HCT116 (cell line): ENCODE measurements around the gene OR10G7. TPM values are rescaled to one million over a fixed set of nuclear protein-coding genes. Genes with fewer than 3 reads are reported as not detected.

Experiments
- ATAC-seq: fragments of 200-7000 bp; cut with Tn5 transposase; 2 replicates; pipeline ENCODE4 v1.9.1; 2020; ENCODE audit warnings: mild to moderate bottlenecking, moderate library complexity
- BruUV-seq: library from RNA; stranded (reverse); fragments of 400-500 nt; replicated peaks from 2 replicates; lab custom pipeline; 2021; lab: Mats Ljungman, UMichigan
- CTCF ChIA-PET: fragments of 300-600 bp; sonication (Branson Sonifier 250); formaldehyde crosslinking; loops from one replicate; lab custom pipeline; 2021; ENCODE audit warnings: antibody characterized with exemption; lab: Charles Lee
- POLR2A ChIA-PET: fragments of 300-600, 350-600 bp; sonication (Branson Sonifier 250); formaldehyde crosslinking; loops from one replicate; lab custom pipeline; 2021; ENCODE audit warnings: antibody characterized with exemption; lab: Charles Lee
- RAD21 ChIA-PET, 2 experiments: fragments of 300-600 bp; sonication (Branson Sonifier 250); formaldehyde crosslinking; loops; one replicate each; lab custom pipeline; 2023; ENCODE audit warnings: low total read pairs in 2 of 2; ENCODE audit not compliant: uncharacterized antibody in 2 of 2, unreplicated experiment in 2 of 2, low non-redundant PET in 1 of 2; lab: Charles Lee
- DNase-seq: peaks from one replicate; pipeline ENCODE4 v3.0.0-alpha.2; 2010; ENCODE audit warnings: low read depth, low spot score
- H2AFZ ChIP-seq: fragments of 200-600 bp; shearing (Covaris generic), sonication (generic); 2 replicates; pipeline ENCODE4 v1.6.1; 2017; ENCODE audit warnings: low read depth, mixed run types, mixed read lengths, antibody characterized with exemption, low read length; ENCODE audit not compliant: poor library complexity, severe bottlenecking
- H3K27ac ChIP-seq: 2 replicates; pipeline ENCODE4 v1.5.1; 2012; ENCODE audit warnings: low read depth, low read length
- H3K27me3 ChIP-seq: fragments of 200-600 bp; sonication (generic); 2 replicates; pipeline ENCODE4 v1.6.1; 2016; ENCODE audit warnings: mixed run types, low read length, mixed read lengths; ENCODE audit not compliant: insufficient read depth
- H3K36me3 ChIP-seq, 2 experiments: fragments of 200-500 bp in 1 of 2; fragments of 200-600 bp in 1 of 2; sonication (Bioruptor generic) in 1 of 2; sonication (generic) in 1 of 2; 2 replicates each; pipeline versions ENCODE4 v1.5.1 to v1.6.1; 2014 to 2016; ENCODE audit warnings: low read length in 2 of 2, inconsistent platforms in 1 of 2, mixed read lengths in 1 of 2, mixed run types in 1 of 2; ENCODE audit not compliant: insufficient read depth in 2 of 2, control insufficient read depth in 1 of 2
- H3K4me1 ChIP-seq, 2 experiments: fragments of 200-600 bp in 1 of 2; sonication (generic) in 1 of 2; 2 replicates each; pipeline versions ENCODE4 v1.5.1 to v1.6.1; 2012 to 2017; ENCODE audit warnings: low read length in 2 of 2, inconsistent platforms in 1 of 2, mild to moderate bottlenecking in 1 of 2, mixed read lengths in 1 of 2, mixed run types in 1 of 2, moderate library complexity in 1 of 2; ENCODE audit not compliant: insufficient read depth in 2 of 2, control insufficient read depth in 1 of 2
- H3K4me2 ChIP-seq: fragments of 200-600 bp; sonication (generic); 2 replicates; pipeline ENCODE4 v1.6.1; 2017; ENCODE audit warnings: mixed run types, low read length, mixed read lengths
- H3K4me3 ChIP-seq, 2 experiments: fragments of 200-600 bp in 1 of 2; sonication (generic) in 1 of 2; replicated peaks in 1 of 2; 2 replicates each; pipeline ENCODE4 v1.5.1; 2011 to 2016; ENCODE audit warnings: low read length in 2 of 2, control low read depth in 1 of 2, low read depth in 1 of 2, mild to moderate bottlenecking in 1 of 2, mixed read lengths in 1 of 2, mixed run types in 1 of 2
- H3K79me2 ChIP-seq: fragments of 200-600 bp; sonication (generic); 2 replicates; pipeline ENCODE4 v1.6.1; 2017; ENCODE audit warnings: mild to moderate bottlenecking, mixed run types, low read length, moderate library complexity, mixed read lengths; ENCODE audit not compliant: insufficient read depth
- H3K9ac ChIP-seq: fragments of 200-600 bp; sonication (generic); 2 replicates; pipeline ENCODE4 v1.6.1; 2016; ENCODE audit warnings: low read length, mixed read lengths
- H3K9me2 ChIP-seq: fragments of 200-600 bp; sonication (generic), shearing (Covaris generic); 2 replicates; pipeline ENCODE4 v1.6.1; 2017; ENCODE audit warnings: mixed run types, mild to moderate bottlenecking, moderate library complexity; ENCODE audit not compliant: insufficient read depth
- H3K9me3 ChIP-seq, 2 experiments: fragments of 200-500 bp in 1 of 2; fragments of 200-600 bp in 1 of 2; sonication (Bioruptor generic) in 1 of 2; sonication (generic) in 1 of 2; 2 replicates each; pipeline ENCODE4 v1.6.1; 2014 to 2017; ENCODE audit warnings: low read length in 2 of 2, mixed read lengths in 2 of 2, inconsistent platforms in 1 of 2, low read depth in 1 of 2, mild to moderate bottlenecking in 1 of 2, mixed run types in 1 of 2, moderate library complexity in 1 of 2; ENCODE audit not compliant: control insufficient read depth in 1 of 2, insufficient read depth in 1 of 2
- H4K20me1 ChIP-seq: fragments of 200-600 bp; sonication (generic), shearing (Covaris generic); 2 replicates; pipeline ENCODE4 v1.6.1; 2017; ENCODE audit warnings: mixed run types, mild to moderate bottlenecking, moderate library complexity; ENCODE audit not compliant: insufficient read depth
- EZH2 ChIP-seq: fragments of 200-600 bp; sonication (generic); IDR thresholded peaks from 2 replicates; pipeline ENCODE4 v1.6.1; 2017; ENCODE audit warnings: antibody characterized with exemption, mixed run types
- RAD21 ChIP-seq: IDR thresholded peaks from 2 replicates; pipeline ENCODE4 v1.6.1; 2012; ENCODE audit warnings: low read depth, mild to moderate bottlenecking
- SP1 ChIP-seq: IDR thresholded peaks from 2 replicates; pipeline ENCODE4 v1.6.1; 2012; ENCODE audit warnings: low read depth
- SRF ChIP-seq: IDR thresholded peaks from 2 replicates; pipeline ENCODE4 v1.6.1; 2012; ENCODE audit warnings: low read depth
- intact Hi-C: fragments of 100-400 bp; cut with micrococcal nuclease; formaldehyde crosslinking; loops from 2 replicates; pipeline ENCODE4 v1.10.0; 2022
- total RNA-seq: library from RNA; stranded (reverse); gene quantifications from one replicate; pipeline ENCODE4 v1.2.1, GENCODE V29; 2021; ENCODE audit not compliant: unreplicated experiment
- TF ChIP-seq, protein P1 (sequence below): IDR thresholded peaks from 2 replicates; pipeline ENCODE4 v1.6.1; 2011; ENCODE audit warnings: mild to moderate bottlenecking, low read length, moderate library complexity; ENCODE audit not compliant: insufficient replicate concordance; ENCODE audit errors: extremely low read depth
- TF ChIP-seq, protein P2 (sequence below): IDR thresholded peaks from 2 replicates; pipeline ENCODE4 v1.6.1; 2012; ENCODE audit warnings: low read depth
- TF ChIP-seq, protein P3 (sequence below): IDR thresholded peaks from 2 replicates; pipeline ENCODE4 v1.6.1; 2012

The OR10G7 gene
- total RNA-seq, 1 experiment from 2014 or later: not detected

DNA sequence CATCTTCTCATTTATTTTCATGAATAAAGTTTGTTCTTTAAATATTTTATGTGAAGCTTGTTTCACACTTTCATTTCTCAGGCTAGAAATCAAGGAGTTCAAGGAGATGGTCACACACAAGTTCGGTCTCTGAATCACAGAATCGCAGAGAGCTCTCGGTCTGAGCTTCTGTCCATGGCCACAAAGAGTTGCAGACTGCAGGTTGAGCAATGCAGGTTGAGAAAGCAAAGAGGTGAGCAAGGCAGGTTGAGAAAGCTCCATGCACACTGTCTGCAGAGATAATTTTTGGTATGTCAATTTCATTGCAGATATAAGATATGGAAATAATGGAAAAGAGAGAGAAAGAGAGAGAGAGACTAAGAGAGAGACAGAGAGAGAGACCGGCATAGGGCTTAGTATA, 41.2 kb upstream of the OR10G7 start:
- H3K4me3 ChIP-seq: no peak overlapping the region
- no TSS peak for BruUV-seq
- ChIA-PET CTCF (interaction anchor here (1.6 kb wide), 1 partner anchor 11 kb away, joined by 7 read pairs; no protein-coding TSS in a partner anchor), RAD21 (no interaction called here)
- DNase-seq: no peak
- H3K4me2 ChIP-seq: no peak overlapping the region
- peaks cover 66% of the 10 kb centered on the region for H3K27me3 ChIP-seq
- H3K36me3 ChIP-seq: no peaks in the 10 kb centered on the region
- TF ChIP-seq EZH2: no peak
- TF ChIP-seq, protein P1, sequence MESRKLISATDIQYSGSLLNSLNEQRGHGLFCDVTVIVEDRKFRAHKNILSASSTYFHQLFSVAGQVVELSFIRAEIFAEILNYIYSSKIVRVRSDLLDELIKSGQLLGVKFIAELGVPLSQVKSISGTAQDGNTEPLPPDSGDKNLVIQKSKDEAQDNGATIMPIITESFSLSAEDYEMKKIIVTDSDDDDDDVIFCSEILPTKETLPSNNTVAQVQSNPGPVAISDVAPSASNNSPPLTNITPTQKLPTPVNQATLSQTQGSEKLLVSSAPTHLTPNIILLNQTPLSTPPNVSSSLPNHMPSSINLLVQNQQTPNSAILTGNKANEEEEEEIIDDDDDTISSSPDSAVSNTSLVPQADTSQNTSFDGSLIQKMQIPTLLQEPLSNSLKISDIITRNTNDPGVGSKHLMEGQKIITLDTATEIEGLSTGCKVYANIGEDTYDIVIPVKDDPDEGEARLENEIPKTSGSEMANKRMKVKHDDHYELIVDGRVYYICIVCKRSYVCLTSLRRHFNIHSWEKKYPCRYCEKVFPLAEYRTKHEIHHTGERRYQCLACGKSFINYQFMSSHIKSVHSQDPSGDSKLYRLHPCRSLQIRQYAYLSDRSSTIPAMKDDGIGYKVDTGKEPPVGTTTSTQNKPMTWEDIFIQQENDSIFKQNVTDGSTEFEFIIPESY: no peak
- TF ChIP-seq SP1: no peak
- no peak for TF ChIP-seq SRF
- TF ChIP-seq RAD21: no peak
- TF ChIP-seq, protein P2, sequence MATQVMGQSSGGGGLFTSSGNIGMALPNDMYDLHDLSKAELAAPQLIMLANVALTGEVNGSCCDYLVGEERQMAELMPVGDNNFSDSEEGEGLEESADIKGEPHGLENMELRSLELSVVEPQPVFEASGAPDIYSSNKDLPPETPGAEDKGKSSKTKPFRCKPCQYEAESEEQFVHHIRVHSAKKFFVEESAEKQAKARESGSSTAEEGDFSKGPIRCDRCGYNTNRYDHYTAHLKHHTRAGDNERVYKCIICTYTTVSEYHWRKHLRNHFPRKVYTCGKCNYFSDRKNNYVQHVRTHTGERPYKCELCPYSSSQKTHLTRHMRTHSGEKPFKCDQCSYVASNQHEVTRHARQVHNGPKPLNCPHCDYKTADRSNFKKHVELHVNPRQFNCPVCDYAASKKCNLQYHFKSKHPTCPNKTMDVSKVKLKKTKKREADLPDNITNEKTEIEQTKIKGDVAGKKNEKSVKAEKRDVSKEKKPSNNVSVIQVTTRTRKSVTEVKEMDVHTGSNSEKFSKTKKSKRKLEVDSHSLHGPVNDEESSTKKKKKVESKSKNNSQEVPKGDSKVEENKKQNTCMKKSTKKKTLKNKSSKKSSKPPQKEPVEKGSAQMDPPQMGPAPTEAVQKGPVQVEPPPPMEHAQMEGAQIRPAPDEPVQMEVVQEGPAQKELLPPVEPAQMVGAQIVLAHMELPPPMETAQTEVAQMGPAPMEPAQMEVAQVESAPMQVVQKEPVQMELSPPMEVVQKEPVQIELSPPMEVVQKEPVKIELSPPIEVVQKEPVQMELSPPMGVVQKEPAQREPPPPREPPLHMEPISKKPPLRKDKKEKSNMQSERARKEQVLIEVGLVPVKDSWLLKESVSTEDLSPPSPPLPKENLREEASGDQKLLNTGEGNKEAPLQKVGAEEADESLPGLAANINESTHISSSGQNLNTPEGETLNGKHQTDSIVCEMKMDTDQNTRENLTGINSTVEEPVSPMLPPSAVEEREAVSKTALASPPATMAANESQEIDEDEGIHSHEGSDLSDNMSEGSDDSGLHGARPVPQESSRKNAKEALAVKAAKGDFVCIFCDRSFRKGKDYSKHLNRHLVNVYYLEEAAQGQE: no peak
- TF ChIP-seq, protein P3, sequence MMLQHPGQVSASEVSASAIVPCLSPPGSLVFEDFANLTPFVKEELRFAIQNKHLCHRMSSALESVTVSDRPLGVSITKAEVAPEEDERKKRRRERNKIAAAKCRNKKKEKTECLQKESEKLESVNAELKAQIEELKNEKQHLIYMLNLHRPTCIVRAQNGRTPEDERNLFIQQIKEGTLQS: no peak
- TF ChIP-seq, all 23 proteins: peak for 0
- H2AFZ ChIP-seq: no peak overlapping the region
- H4K20me1 ChIP-seq: peaks cover 4% of the 10 kb centered on the region; the same call in 1 of the 2 replicates
- H3K79me2 ChIP-seq: no peaks in the 10 kb centered on the region
- no peaks in the 10 kb centered on the region for H3K9me2 ChIP-seq
- H3K27ac ChIP-seq: no peak overlapping the region
- intact Hi-C loops: no loop called here
- H3K4me1 ChIP-seq: no peaks in the 10 kb centered on the region
- ATAC-seq: no peak
- POLR2A ChIA-PET: no interaction called here
- no peaks in the 10 kb centered on the region for H3K9me3 ChIP-seq
- H3K9ac ChIP-seq: no peak overlapping the region
